PC-3 (cell line): ENCODE data around the gene SKOR1. TPM values are rescaled to one million over a fixed set of nuclear protein-coding genes. Genes with fewer than 3 reads are reported as not detected.

Experiments
- ATAC-seq: fragments of 200-7000 bp; cut with Tn5 transposase; 2 replicates; pipeline ENCODE4 v1.9.1; 2020; ENCODE audit warnings: mild to moderate bottlenecking, moderate library complexity
- BruUV-seq: library from RNA; stranded (reverse); fragments of 400-500 nt; replicated peaks from 2 replicates; lab custom pipeline; 2021; lab: Mats Ljungman, UMichigan
- CTCF ChIA-PET: fragments of 300-600 bp; sonication (Branson Sonifier 250); formaldehyde crosslinking; loops from one replicate; lab custom pipeline; 2022; ENCODE audit warnings: antibody characterized with exemption; lab: Charles Lee
- POLR2A ChIA-PET: fragments of 300-600 bp; sonication (Branson Sonifier 250); formaldehyde crosslinking; loops from one replicate; lab custom pipeline; 2022; ENCODE audit warnings: antibody characterized with exemption; ENCODE audit not compliant: unreplicated experiment; lab: Charles Lee
- DNase-seq: peaks from one replicate; pipeline ENCODE4 v3.0.0-alpha.2; 2015
- H2AFZ ChIP-seq: fragments of 300-600 bp; sonication (generic); 2 replicates; pipeline ENCODE4 v1.6.0; 2016; ENCODE audit warnings: antibody characterized with exemption, low read length
- H3F3A ChIP-seq: fragments of 300-600 bp; sonication (generic); one replicate; pipeline ENCODE4 v1.6.0; 2017; ENCODE audit warnings: antibody characterized with exemption, low read length, control low read depth, mild to moderate bottlenecking; ENCODE audit not compliant: unreplicated experiment
- H3K27ac ChIP-seq: fragments of 300-600 bp; sonication (generic); 2 replicates; pipeline ENCODE4 v1.5.1; 2016; ENCODE audit warnings: mild to moderate bottlenecking, low read length
- H3K27me3 ChIP-seq: fragments of 300-600 bp; sonication (generic); 2 replicates; pipeline ENCODE4 v1.6.1; 2016; ENCODE audit warnings: low read length, mixed read lengths
- H3K36me3 ChIP-seq: fragments of 300-600 bp; sonication (generic); 2 replicates; pipeline ENCODE4 v1.6.1; 2016; ENCODE audit warnings: low read depth, mixed run types, low read length, mixed read lengths
- H3K4me1 ChIP-seq: fragments of 300-600 bp; sonication (generic); 2 replicates; pipeline ENCODE4 v1.5.1; 2016; ENCODE audit warnings: low read length; ENCODE audit not compliant: insufficient read depth
- H3K4me2 ChIP-seq: fragments of 300-600 bp; sonication (generic); 2 replicates; pipeline ENCODE4 v1.6.0; 2016; ENCODE audit warnings: low read length
- H3K4me3 ChIP-seq: fragments of 300-600 bp; sonication (generic); 2 replicates; pipeline ENCODE4 v1.5.1; 2016; ENCODE audit warnings: mild to moderate bottlenecking, low read length, mixed read lengths
- H3K79me2 ChIP-seq: fragments of 300-600 bp; sonication (generic); 2 replicates; pipeline ENCODE4 v1.6.1; 2017; ENCODE audit warnings: low read length, mixed read lengths
- H3K9ac ChIP-seq: fragments of 300-600 bp; sonication (generic); 2 replicates; pipeline ENCODE4 v1.6.0; 2016; ENCODE audit warnings: mild to moderate bottlenecking, low read length
- H3K9me2 ChIP-seq: fragments of 300-600 bp; sonication (generic); replicated peaks from 2 replicates; pipeline ENCODE4 v1.6.1; 2016; ENCODE audit warnings: mixed run types, low read length, mixed read lengths
- H3K9me3 ChIP-seq: fragments of 300-600 bp; sonication (generic); 2 replicates; pipeline ENCODE4 v1.6.1; 2016; ENCODE audit warnings: low read length, mixed read lengths
- H4K20me1 ChIP-seq: fragments of 300-600 bp; sonication (generic); 2 replicates; pipeline ENCODE4 v1.6.1; 2016; ENCODE audit warnings: low read length, mixed read lengths
- EZH2 ChIP-seq: fragments of 300-600 bp; sonication (generic); IDR thresholded peaks from one replicate; pipeline ENCODE4 v1.6.1; 2017; ENCODE audit warnings: antibody characterized with exemption, mild to moderate bottlenecking, low read length; ENCODE audit not compliant: unreplicated experiment
- EZH2phosphoT487 ChIP-seq: fragments of 300-600 bp; sonication (generic); IDR thresholded peaks from 2 replicates; pipeline ENCODE4 v1.6.1; 2018; ENCODE audit warnings: mild to moderate bottlenecking, antibody characterized with exemption, low read length, borderline replicate concordance
- intact Hi-C: fragments of 100-400 bp; cut with micrococcal nuclease; formaldehyde crosslinking; loops from 2 replicates; pipeline ENCODE4 v1.9.0; 2023
- total RNA-seq: library from RNA; depleted of rRNA; stranded (reverse); fragments of >200 nt; gene quantifications from 2 replicates; pipeline ENCODE4 v1.2.3, GENCODE V29; 2014
- TF ChIP-seq, protein P1 (sequence below): fragments of 300-600 bp; sonication (generic); conservative IDR thresholded peaks from 2 replicates; pipeline ENCODE4 v1.5.1; 2017; ENCODE audit warnings: antibody characterized with exemption, low read depth, mild to moderate bottlenecking, low read length

The SKOR1 gene
- total RNA-seq, 1 experiment from 2014 or later, result 0.11 TPM

DNA sequence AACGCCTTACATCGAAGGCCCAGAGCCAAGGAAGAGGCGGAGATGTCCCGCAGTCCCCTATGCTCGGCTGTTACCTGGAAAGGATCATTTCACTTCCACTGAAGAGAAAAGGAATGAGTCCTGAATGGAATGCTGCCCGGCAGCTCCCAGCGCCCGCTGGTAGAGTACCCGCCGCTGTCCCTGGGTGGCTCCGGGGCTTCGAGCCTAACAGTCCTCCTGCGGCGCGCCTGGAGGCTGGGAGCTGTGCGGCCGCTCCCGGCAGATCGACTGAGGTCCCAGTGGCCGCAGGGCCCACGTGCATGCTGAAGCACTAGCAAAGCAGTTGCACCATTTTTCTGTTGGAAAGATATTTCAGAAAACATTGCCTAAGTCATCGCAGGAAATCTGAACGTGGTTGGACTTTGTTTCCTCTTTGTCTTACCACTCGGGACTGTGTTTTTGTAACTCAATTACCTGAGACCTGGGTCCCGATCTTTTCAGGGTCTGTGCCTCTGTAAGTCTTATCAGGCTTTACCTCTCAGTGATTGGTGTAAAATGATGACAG is 13.6 kb downstream of the SKOR1 start:
- BruUV-seq, result no TSS peak
- H3K36me3 ChIP-seq, result no peaks in the 10 kb centered on the region
- peak overlapping the region; percentile 84 for H3K9ac ChIP-seq
- peaks cover 17% of the 10 kb centered on the region for H3K4me1 ChIP-seq
- H3K27ac ChIP-seq, result no peak overlapping the region
- POLR2A ChIA-PET, result interaction anchor here (0.6 kb wide), 1 partner anchor 296 kb away, joined by 3 read pairs; the partner anchor contains the start of gene MAP2K5
- peak; percentile 61 for DNase-seq
- intact Hi-C loops, result loop anchor here (5.0 to 10.0 kb wide), 2 partner anchors 144 to 452 kb away; no protein-coding TSS in a partner anchor
- H3K9me3 ChIP-seq, result no peaks in the 10 kb centered on the region
- no peak for TF ChIP-seq EZH2
- TF ChIP-seq, protein P1, sequence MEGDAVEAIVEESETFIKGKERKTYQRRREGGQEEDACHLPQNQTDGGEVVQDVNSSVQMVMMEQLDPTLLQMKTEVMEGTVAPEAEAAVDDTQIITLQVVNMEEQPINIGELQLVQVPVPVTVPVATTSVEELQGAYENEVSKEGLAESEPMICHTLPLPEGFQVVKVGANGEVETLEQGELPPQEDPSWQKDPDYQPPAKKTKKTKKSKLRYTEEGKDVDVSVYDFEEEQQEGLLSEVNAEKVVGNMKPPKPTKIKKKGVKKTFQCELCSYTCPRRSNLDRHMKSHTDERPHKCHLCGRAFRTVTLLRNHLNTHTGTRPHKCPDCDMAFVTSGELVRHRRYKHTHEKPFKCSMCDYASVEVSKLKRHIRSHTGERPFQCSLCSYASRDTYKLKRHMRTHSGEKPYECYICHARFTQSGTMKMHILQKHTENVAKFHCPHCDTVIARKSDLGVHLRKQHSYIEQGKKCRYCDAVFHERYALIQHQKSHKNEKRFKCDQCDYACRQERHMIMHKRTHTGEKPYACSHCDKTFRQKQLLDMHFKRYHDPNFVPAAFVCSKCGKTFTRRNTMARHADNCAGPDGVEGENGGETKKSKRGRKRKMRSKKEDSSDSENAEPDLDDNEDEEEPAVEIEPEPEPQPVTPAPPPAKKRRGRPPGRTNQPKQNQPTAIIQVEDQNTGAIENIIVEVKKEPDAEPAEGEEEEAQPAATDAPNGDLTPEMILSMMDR, result no peak
- no peak for TF ChIP-seq EZH2phosphoT487
- no peaks in the 10 kb centered on the region for H3K79me2 ChIP-seq
- ATAC-seq, result peak; percentile 53
- H2AFZ ChIP-seq, result peak overlapping the region; percentile 96
- peak overlapping the region; percentile 92 for H3K4me2 ChIP-seq
- CTCF ChIA-PET, result interaction anchor here (0.7 kb wide), 1 partner anchor 584 kb away, joined by 3 read pairs; the partner anchor contains the start of genes AAGAB and IQCH
- peaks cover 16% of the 10 kb centered on the region for H3K27me3 ChIP-seq
- H4K20me1 ChIP-seq, result no peaks in the 10 kb centered on the region
- H3F3A ChIP-seq, result no peaks in the 10 kb centered on the region
- no peaks in the 10 kb centered on the region for H3K9me2 ChIP-seq
- peak overlapping the region; percentile 96 for H3K4me3 ChIP-seq

DNA sequence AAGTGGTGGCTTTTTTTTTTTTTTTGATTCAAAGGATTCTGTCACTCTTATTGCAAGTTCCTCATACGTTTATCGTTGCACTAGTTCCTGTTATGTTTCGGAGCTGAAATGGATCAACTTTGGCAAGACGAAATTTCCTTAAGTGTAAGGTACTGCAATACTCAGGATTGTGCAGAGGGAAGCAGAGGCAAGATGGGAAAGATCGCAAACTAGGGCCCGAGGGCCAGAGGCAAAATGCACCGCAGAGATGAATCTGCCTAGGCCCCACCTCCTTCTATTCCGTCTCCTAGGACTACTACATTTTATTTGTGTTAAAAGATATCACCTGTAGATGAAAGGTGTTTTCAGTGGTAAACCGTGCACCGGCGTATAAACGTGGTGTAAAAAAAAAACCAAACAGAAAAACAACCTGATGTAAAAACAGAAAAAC is 14.2 kb downstream of the SKOR1 start:
- ATAC-seq (peak; percentile 34), DNase-seq (peak; percentile 51)
- H3K27me3 ChIP-seq, result peaks cover 16% of the 10 kb centered on the region
- peak overlapping the region; percentile 92 for H3K4me2 ChIP-seq
- H3K36me3 ChIP-seq, result no peaks in the 10 kb centered on the region
- intact Hi-C loops, result loop anchor here (5.0 to 10.0 kb wide), 2 partner anchors 145 to 452 kb away; no protein-coding TSS in a partner anchor
- H3K9me2 ChIP-seq, result no peaks in the 10 kb centered on the region
- BruUV-seq, result no TSS peak
- POLR2A ChIA-PET, result interaction anchor here (0.6 kb wide), 1 partner anchor 297 kb away, joined by 3 read pairs; the partner anchor contains the start of gene MAP2K5
- peak overlapping the region; percentile 96 for H2AFZ ChIP-seq
- H3K4me3 ChIP-seq, result peak overlapping the region; percentile 96
- H3K79me2 ChIP-seq, result no peaks in the 10 kb centered on the region
- no peaks in the 10 kb centered on the region for H4K20me1 ChIP-seq
- H3K9ac ChIP-seq, result peak overlapping the region; percentile 84; the same call in 1 of the 2 replicates
- TF ChIP-seq EZH2phosphoT487 (no peak), EZH2 (no peak)
- TF ChIP-seq, protein P1, result no peak
- CTCF ChIA-PET, result no interaction called here
- no peaks in the 10 kb centered on the region for H3F3A ChIP-seq
- no peaks in the 10 kb centered on the region for H3K9me3 ChIP-seq
- peaks cover 17% of the 10 kb centered on the region for H3K4me1 ChIP-seq
- H3K27ac ChIP-seq, result peak overlapping the region; percentile 2; the same call in 1 of the 2 replicates
